Measurements from ENCODE around the gene PRPF31.
A peak's percentile ranks its signal among the peaks of the same experiment; 100 is the strongest.

The PRPF31 gene

DNA sequence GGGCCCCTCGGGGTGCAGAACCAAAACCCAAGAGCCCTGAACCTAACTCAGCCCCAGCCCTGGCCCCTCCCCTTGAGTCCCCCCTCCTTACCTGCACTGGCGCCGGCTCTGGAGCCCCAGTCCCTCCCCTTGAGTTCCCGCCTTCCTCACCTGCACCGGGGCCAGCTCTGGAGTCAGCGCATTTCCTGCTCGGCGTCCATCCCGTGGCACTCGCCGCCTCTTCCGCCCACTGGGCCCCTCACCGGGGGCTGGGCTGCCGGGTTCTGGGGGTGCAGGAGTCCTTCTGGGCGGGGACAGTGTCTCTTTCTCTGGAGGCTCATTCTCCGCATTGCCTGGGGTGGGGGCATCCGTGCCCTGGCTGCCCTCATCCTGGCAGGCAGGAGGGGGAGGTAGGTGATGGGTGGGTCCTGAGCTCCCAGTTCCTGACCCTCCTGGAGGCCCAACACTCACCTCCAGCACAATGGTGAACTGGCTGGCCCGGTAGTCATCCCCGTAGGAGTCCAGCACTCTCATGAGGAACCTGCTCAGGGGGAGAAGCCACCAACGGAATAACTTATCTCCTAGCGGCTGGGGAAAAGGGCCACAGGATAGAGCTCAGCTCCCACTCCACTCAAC is 7.6 kb upstream of the PRPF31 start:
- no peak for DNase-seq (ENCODE audit: low spot score)

- no peak for DNase-seq (ENCODE audit: low spot score)
Observed at GRCh38 chr19:54108496-54108895, 7.1 kb upstream of the PRPF31 start.

- no peak for DNase-seq (ENCODE audit: low spot score)
Observed at GRCh38 chr19:54109651-54110050, 5.9 kb upstream of the PRPF31 start.

- no peak for DNase-seq (ENCODE audit: low spot score)
Observed at GRCh38 chr19:54114340-54115108, 1.0 kb upstream of the PRPF31 start.

DNA sequence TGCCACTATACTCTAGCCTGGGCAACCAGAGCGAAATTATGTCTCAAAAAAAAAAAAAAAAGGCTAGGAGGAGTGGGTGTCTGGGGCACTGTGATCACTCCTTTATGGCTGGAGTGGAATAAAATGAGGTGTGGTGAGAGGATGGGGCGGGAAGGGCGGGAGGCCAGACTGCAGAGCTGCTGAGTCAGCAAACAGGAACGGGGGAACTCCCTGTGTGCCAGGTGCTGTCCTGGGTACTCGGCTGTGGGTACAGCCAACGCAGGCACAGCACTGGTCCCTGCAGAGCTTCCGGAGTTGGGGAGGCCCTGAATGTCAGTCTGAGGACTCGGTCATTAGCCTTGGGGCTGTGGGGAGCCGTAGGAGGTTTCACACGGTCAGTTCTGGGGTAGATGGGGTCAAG is 5.7 kb downstream of the PRPF31 start:
- no peak for DNase-seq (ENCODE audit: low spot score)

DNA sequence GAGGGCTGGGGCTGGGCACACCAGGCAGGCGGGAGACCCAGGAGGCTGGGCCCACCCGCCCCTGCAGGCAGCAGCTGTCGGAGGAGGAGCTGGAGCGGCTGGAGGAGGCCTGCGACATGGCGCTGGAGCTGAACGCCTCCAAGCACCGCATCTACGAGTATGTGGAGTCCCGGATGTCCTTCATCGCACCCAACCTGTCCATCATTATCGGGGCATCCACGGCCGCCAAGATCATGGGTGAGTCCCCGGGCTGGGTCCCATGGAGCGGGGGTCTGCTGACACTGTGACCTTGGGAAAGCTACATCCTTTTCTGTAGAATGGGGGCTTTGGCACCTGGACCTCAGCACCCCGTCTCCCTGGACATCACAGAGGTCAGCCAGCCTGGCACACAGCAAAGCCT is 8.1 kb downstream of the PRPF31 start:
- no peak for DNase-seq (ENCODE audit: low spot score)

GRCh38 chr19:54124393-54124792 is 8.8 kb downstream of the PRPF31 start:
- DNase-seq (ENCODE audit: low spot score), result no peak

DNA sequence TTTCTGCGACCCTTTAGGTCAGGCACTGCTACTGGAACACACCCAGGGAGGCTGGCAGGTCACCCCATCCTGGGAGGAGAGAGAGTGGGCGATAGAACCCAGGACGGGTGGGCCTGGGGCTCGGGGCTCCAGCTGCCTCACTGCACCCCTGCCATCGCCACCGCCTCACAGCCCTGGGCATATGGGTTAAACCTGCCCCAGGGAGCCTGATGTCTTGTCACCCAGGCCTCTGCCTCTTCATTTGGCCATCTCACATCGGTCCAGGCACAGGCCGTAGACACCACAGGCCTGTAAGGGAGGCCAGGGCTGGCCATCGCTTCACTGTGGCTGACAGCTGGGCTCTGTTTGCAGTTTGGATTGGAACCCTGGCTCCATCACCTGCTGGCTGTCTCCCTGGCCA is 10.2 kb downstream of the PRPF31 start:
- DNase-seq (ENCODE audit: low spot score), result no peak

GRCh38 chr19:54127688-54128440 is 12.3 kb downstream of the PRPF31 start:
- no peak for DNase-seq (ENCODE audit: low spot score)

GRCh38 chr19:54128441-54128725 is 12.8 kb downstream of the PRPF31 start:
- DNase-seq (ENCODE audit: low spot score), result no peak

- no peak for DNase-seq (ENCODE audit: low spot score)
Observed at GRCh38 chr19:54128796-54129616, 13.5 kb downstream of the PRPF31 start.

DNA sequence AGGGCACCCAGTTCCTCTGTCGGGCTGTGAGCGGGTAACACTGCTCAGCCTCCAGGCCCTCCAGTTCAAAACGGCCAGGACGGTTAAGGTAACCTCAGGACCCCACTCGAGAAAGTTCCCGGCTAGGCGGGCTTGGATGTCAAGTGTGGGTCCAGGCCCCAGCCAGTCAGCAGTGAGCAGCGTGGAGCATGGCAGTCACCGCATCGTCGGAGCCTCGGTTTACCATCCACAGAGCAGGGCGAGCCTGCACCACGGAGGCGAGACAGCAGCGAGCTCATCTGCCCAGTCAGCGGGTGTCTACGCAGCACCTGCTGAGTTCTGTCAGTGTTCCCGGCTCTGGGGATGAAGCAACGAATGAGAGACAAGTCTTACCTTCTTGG is 14.1 kb downstream of the PRPF31 start:
- no peak for DNase-seq (ENCODE audit: low spot score)

DNA sequence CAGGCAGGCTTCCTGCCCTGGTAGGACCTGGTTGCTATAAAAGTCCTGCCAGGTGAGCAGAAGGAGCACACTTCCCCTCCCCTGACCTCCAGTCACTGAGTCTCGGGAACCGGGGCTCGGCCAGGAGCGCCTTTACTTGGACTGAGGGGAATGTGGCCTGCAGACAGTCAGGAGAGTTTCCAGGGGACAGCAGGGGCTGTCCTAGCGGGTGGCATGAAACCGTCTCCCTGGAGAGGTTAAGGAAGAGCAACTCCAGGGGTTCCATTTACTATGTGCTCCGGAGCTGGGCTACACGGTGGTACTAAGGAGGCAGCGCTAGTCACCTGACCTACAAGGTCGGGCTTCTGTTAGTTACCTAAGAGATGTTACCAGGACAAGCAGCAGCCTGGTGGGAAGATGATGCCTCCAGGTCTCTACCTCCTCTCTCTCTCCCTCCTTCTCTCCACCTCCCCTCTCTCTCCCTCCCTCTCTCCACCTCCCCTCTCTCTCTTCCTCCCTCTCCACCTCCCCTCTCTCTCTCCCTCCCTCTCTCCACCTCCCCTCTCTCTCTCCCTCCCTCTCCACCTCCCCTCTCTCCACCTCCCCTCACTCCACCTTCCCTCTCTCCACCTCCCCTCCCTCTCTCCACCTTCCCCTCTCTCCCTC is 17.9 kb downstream of the PRPF31 start:
- DNase-seq (ENCODE audit: low spot score), result no peak

- no peak for DNase-seq (ENCODE audit: low spot score)
Observed at GRCh38 chr19:54133957-54134590, 18.5 kb downstream of the PRPF31 start.

DNA sequence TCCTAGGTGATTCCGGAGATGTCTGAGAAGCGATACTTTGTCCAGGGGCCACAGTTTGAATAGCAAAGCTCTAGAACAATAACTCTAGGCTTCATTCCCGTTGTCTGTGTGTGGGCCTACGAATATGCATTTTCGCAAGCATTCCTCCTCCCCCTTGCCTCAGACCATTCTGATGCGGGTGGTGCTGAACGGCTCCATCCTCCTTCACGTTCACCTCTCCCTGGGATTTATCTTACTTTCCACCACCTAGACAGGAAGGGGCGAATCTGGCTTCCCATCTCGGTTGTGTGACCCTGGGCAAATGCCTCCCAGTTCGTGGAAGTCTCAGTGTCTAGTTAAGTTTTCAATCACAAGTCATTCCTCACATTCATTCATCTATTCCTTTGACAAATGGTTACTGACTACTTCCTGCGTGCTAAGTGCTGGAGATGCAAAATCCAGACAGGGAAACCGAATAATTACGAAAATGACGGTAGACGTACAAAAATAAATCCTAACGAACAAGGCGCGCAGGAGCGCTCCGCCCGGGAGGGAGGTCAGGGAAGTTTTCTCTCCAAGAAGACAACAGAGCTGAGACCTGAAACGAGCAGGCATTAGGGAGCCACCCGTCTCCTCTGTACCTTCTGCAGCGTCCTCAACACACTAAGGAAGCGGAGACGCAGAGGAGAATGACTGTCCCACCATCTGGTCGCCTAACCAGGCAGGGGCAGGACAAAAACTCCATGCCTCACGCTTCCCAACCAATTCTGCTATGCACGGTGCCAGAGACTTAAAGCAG is 20.7 kb downstream of the PRPF31 start:
- no peak for DNase-seq (ENCODE audit: low spot score)

GRCh38 chr19:54136864-54137698 is 21.5 kb downstream of the PRPF31 start:
- DNase-seq (ENCODE audit: low spot score), result peak; percentile 99

DNA sequence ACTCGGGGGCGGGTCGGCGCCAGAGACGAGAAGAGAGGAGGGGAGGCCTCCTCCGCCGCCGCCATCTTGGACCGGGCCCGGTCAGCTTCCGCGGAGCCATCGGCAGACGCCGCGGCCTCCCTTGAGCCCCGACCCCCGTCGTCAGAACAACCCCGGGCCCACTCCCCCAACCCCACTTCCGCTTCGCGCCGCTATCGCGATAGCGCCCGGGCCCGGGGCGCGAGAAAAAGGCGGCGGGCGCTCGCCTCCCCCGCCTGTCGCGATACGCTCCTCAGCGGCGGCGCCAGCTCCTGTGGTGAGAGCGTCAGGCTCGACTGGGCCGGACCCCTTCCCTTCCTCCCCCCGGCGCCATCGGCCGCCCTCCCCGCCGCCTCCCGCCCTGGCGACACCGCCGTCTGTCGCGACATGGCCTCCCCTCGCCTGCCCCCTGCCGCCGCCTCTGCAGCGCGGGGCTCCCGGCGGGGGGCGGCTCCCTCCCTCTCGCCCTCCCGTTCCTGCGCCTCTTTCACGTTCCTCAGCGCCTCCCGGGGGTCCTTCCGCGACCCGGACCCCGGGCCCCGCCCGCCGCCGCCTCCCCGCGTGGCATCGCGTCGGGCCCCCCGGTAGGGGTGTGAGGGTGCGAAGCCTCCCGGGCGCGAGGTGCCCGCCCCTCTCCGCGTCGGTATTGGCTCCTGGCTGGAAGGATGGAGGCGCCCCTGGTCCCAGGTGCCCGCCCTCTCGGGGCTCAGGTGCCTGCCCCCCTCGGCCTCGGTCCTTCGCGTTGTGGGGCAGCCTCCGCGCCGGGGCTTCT is 22.3 kb downstream of the PRPF31 start, which contains the start of gene CNOT3:
Gene CNOT3 (plus strand): TSS at position 64 of the 790 bp plus-strand sequence. CDS start 5,217 bp downstream, outside the sequence.
- DNase-seq (ENCODE audit: low spot score), result peak; percentile 78

- DNase-seq (ENCODE audit: low spot score), result no peak
Observed at GRCh38 chr19:54138489-54139256, 23.1 kb downstream of the PRPF31 start.

Measured in iPS-NIHi11 (cell line).